GM13976 (cell line): ENCODE data around the gene GABRA5.
"Not testable (repeated sequence)": the region's sequence is repeated elsewhere in the genome, so short reads cannot be mapped to it uniquely, and the experiment has no call there.

Experiments used
- DNase-seq: peaks from one replicate; pipeline ENCODE4 v3.0.0; 2012; ENCODE audit warnings: low spot score
- CTCF ChIP-seq: IDR thresholded peaks from 2 replicates; pipeline ENCODE4 v1.5.1; 2012; ENCODE audit warnings: borderline replicate concordance, mild to moderate bottlenecking; ENCODE audit not compliant: insufficient read depth; ENCODE audit errors: extremely low read depth, missing control alignments, control extremely low read depth
- in situ Hi-C: fragments of 300-500 bp; cut with MboI; formaldehyde crosslinking; loops from one replicate; pipeline ENCODE4 v1.12.0; 2022; ENCODE audit warnings: low sequenced_read_pairs, mixed read lengths, inconsistent platforms; ENCODE audit not compliant: unreplicated experiment

The GABRA5 gene

GRCh38 chr15:26891448-26892181 lies 24.8 kb downstream of the GABRA5 start:
- DNase-seq, result peak; percentile 61
- in situ Hi-C loops, result no loop called here
- TF ChIP-seq CTCF, result peak; percentile 47

GRCh38 chr15:26892182-26892518 lies 25.3 kb downstream of the GABRA5 start:
- TF ChIP-seq CTCF, result no peak
- in situ Hi-C loops, result no loop called here
- DNase-seq, result no peak

- in situ Hi-C loops, result no loop called here
- no peak for DNase-seq
Measured at GRCh38 chr15:26892678-26893077, 25.8 kb downstream of the GABRA5 start.

GRCh38 chr15:26893351-26894065 lies 26.6 kb downstream of the GABRA5 start:
- in situ Hi-C loops, result no loop called here
- TF ChIP-seq CTCF, result no peak
- DNase-seq, result no peak

More at GRCh38 chr15:26892678-26893077, 25.8 kb downstream of the GABRA5 start:
- no peak for TF ChIP-seq CTCF

- DNase-seq, result no peak
- no peak for TF ChIP-seq CTCF
- in situ Hi-C loops, result no loop called here
Measured at GRCh38 chr15:26894181-26894580, 27.3 kb downstream of the GABRA5 start.

- in situ Hi-C loops, DNase-seq: not testable (repeated sequence)
Measured at GRCh38 chr15:26895346-26895745, 28.5 kb downstream of the GABRA5 start.

GRCh38 chr15:26899658-26900057 lies 32.8 kb downstream of the GABRA5 start:
- DNase-seq, result no peak
- TF ChIP-seq CTCF, result no peak
- in situ Hi-C loops, result no loop called here
